Lower leg skin (tissue), 4 donors: Measurements from ENCODE around the gene MYBPH. TPM values are rescaled to one million over a fixed set of nuclear protein-coding genes. Genes with fewer than 3 reads are reported as not detected.

Experiments
- DNase-seq, 2 donors: peaks; one replicate each; pipeline ENCODE4 v3.0.0-alpha.2; 2019; ENCODE audit warnings: low spot score in 2 of 2
- H3K4me3 ChIP-seq: fragments of 200-600 bp; sonication (generic); 2 replicates; pipeline ENCODE4 v1.5.1; 2017; ENCODE audit warnings: mild to moderate bottlenecking, low read depth; ENCODE audit not compliant: poor library complexity, severe bottlenecking
- POLR2A ChIP-seq, 2 donors: fragments of 450-650 bp; IDR thresholded peaks; one replicate each; pipeline ENCODE4 v1.6.1; 2016 to 2017; ENCODE audit warnings: antibody characterized with exemption in 2 of 2, mild to moderate bottlenecking in 1 of 2, moderate library complexity in 1 of 2
- WGBS, 2 donors: methylation state at CpG; one replicate each; pipeline ENCODE4 v1.1.5; 2018; 5-methylcytosine and 5-hydroxymethylcytosine counted together
- intact Hi-C: fragments of 100-400 bp; cut with DNase I; formaldehyde crosslinking; loops from one replicate; pipeline ENCODE4 v1.15.0; 2023; ENCODE audit warnings: low total_unique reads
- total RNA-seq, 4 donors: library from RNA; depleted of rRNA; stranded (reverse); fragments of >200 nt; gene quantifications; one replicate each; pipeline ENCODE4 v1.1.0, GENCODE V29; 2016
- TF ChIP-seq, protein P1 (sequence below), 3 donors: fragments of 450-650 bp; IDR thresholded peaks; one replicate each; pipeline ENCODE4 v1.5.1; 2016; ENCODE audit warnings: antibody characterized with exemption in 3 of 3, mild to moderate bottlenecking in 3 of 3, moderate library complexity in 2 of 3

MYBPH gene
- total RNA-seq, 4 donors from 2014 or later: not detected

- intact Hi-C loops: no loop called here
- no peak for TF ChIP-seq POLR2A (IDR thresholded peaks at IDR 0.05)
- TF ChIP-seq, protein P1, sequence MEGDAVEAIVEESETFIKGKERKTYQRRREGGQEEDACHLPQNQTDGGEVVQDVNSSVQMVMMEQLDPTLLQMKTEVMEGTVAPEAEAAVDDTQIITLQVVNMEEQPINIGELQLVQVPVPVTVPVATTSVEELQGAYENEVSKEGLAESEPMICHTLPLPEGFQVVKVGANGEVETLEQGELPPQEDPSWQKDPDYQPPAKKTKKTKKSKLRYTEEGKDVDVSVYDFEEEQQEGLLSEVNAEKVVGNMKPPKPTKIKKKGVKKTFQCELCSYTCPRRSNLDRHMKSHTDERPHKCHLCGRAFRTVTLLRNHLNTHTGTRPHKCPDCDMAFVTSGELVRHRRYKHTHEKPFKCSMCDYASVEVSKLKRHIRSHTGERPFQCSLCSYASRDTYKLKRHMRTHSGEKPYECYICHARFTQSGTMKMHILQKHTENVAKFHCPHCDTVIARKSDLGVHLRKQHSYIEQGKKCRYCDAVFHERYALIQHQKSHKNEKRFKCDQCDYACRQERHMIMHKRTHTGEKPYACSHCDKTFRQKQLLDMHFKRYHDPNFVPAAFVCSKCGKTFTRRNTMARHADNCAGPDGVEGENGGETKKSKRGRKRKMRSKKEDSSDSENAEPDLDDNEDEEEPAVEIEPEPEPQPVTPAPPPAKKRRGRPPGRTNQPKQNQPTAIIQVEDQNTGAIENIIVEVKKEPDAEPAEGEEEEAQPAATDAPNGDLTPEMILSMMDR (IDR thresholded peaks at IDR 0.05): no peak
- H3K4me3 ChIP-seq: no peak overlapping the region
- WGBS, 2 donors: 85 to 88% methylated on average over 5 of the region's 5 CpGs
- DNase-seq: no peak
Observed at GRCh38 chr1:203173566-203173965, 2.1 kb downstream of the MYBPH start.

DNA sequence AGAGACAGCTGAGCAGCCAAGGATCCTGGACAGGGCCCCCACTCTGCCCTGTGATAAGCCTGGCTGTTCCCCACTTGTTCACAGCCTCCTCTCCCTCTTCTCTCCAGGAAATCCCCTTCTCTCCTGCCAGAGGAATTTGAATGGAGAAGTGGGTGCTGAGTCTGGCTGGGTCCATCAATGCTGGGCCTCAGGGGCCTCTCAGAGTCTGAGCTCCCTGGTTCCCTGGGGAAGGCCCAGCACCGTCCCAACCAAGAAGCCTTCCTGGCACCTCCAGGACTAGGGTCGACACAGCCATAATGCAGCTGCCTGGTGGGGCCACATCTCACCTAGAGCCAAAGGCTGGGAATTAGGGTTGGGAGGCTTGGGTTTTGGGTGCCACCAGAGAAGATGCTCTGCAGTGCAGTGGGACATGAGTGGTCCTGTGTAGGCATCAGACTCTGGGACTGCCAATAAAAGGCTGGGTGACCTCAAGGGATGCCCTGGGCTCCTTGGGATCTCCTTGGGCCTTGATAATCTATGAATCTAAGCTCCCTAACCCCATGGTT, 2.5 kb downstream of the MYBPH start:
- TF ChIP-seq POLR2A (IDR thresholded peaks at IDR 0.05): no peak
- TF ChIP-seq, protein P1 (IDR thresholded peaks at IDR 0.05): no peak
- H3K4me3 ChIP-seq: no peak overlapping the region
- intact Hi-C loops: no loop called here
- WGBS, 2 donors: 73 to 86% methylated on average over 2 of the region's 2 CpGs
- DNase-seq: no peak

DNA sequence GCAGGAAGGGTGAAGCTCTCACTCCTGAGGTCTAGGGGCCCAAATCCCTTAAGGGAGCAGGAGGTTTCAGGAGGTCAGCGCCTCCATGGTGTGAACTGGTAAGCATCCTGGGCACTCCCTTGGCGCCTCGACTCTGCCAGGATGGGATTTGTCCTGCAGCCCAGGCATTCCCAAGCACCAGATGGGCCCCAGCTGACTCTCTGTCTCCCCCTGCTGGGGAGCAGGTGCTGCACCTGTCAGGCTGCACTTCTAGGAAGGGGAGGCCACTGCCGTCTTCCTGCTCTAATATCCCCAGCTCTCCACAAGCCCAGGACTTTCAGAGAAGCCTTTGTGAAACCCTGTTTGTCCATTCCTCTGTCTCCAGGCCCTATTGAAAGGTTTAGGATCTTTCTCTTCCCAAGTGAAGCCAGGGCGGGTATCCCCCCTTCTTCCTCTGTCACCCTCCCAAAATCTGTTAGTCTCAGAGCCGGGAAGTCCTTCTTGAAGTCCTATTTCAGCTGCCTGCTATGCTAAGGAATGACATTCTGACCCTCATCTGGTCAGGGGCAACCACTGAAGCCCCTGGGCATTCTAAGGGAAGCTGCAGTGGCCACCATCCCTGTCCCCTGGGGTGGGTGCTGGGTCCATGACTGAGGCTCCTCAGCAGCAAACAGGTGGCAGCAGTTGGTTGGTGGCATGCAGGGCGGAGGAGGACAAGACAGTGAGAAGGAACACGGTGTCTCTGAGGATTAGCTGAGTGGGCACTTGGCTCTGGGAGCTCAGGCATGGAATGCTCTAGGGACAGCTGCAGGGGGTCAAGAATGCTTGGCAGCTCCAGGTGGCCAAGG, 3.2 kb downstream of the MYBPH start:
- 53 to 62% methylated on average over 8 of the region's 8 CpGs for WGBS, 2 donors
- intact Hi-C loops: no loop called here
- no peak overlapping the region for H3K4me3 ChIP-seq
- TF ChIP-seq, protein P1 (IDR thresholded peaks at IDR 0.05): no peak
- TF ChIP-seq POLR2A (IDR thresholded peaks at IDR 0.05): no peak
- DNase-seq: no peak

GRCh38 chr1:203171341-203172183, 4.1 kb downstream of the MYBPH start:
- intact Hi-C loops: no loop called here
- no peak overlapping the region for H3K4me3 ChIP-seq
- 91 to 95% methylated on average over 14 to 18 of the region's 22 CpGs for WGBS, 2 donors
- no peak for DNase-seq
- TF ChIP-seq, protein P1 (IDR thresholded peaks at IDR 0.05): no peak
- no peak for TF ChIP-seq POLR2A (IDR thresholded peaks at IDR 0.05)

DNA sequence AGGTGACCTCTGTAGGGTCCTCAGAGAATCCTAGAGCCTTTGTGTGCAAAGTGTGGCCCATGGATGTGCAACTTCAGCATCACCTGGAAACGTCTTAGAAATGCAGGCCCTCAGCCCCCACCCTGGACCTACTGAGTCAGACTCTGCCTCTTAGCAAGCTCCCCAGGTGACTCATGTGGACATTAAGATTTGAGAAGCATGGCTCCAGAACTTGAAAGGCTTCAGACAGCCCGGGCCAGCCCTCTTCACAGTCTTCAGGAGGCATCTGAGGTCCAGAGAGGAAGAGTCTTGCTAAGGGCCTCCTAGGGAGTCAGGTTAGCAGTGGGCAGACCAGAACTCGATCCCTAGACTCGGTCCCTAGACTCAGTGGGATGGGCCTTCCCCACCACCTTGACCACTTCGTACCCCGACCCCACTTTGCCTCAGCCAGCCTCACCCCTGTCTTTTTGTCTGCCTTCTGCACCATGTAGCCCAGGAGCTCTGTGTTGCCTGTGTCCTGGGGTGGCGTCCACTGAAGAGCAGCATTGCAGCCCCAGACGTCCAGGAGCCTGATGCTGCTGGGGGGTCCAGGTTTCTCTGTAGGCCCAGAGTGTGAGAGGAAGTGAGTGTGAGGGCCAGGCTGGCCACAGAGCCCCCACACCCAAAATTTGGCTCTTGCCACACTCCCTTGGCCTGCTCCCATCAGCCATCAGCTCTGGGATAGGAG, 4.8 kb downstream of the MYBPH start:
- H3K4me3 ChIP-seq: no peak overlapping the region
- no peak for DNase-seq
- TF ChIP-seq POLR2A (IDR thresholded peaks at IDR 0.05): no peak
- TF ChIP-seq, protein P1 (IDR thresholded peaks at IDR 0.05): no peak
- 90 to 92% methylated on average over 8 of the region's 8 CpGs for WGBS, 2 donors
- intact Hi-C loops: no loop called here
